Fibroblast of skin of right biceps (primary cell): ENCODE data around the gene TMPO.
"Not testable (repeated sequence)": the region's sequence is repeated elsewhere in the genome, so short reads cannot be mapped to it uniquely, and the experiment has no call there.

Experiments
- DNase-seq: peaks from one replicate; pipeline ENCODE4 v3.0.0-alpha.2; 2013

TMPO gene, protein sequence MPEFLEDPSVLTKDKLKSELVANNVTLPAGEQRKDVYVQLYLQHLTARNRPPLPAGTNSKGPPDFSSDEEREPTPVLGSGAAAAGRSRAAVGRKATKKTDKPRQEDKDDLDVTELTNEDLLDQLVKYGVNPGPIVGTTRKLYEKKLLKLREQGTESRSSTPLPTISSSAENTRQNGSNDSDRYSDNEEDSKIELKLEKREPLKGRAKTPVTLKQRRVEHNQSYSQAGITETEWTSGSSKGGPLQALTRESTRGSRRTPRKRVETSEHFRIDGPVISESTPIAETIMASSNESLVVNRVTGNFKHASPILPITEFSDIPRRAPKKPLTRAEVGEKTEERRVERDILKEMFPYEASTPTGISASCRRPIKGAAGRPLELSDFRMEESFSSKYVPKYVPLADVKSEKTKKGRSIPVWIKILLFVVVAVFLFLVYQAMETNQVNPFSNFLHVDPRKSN

GRCh38 chr12:98515287-98516110 lies at the start of gene TMPO:
Gene TMPO (plus strand): TSS chr12:98515590. CDS start chr12:98515868, 278 bp downstream.
- DNase-seq = peak; percentile 94

- no peak for DNase-seq
Observed at GRCh38 chr12:98465950-98466602, 49.3 kb upstream of the TMPO start.

DNA sequence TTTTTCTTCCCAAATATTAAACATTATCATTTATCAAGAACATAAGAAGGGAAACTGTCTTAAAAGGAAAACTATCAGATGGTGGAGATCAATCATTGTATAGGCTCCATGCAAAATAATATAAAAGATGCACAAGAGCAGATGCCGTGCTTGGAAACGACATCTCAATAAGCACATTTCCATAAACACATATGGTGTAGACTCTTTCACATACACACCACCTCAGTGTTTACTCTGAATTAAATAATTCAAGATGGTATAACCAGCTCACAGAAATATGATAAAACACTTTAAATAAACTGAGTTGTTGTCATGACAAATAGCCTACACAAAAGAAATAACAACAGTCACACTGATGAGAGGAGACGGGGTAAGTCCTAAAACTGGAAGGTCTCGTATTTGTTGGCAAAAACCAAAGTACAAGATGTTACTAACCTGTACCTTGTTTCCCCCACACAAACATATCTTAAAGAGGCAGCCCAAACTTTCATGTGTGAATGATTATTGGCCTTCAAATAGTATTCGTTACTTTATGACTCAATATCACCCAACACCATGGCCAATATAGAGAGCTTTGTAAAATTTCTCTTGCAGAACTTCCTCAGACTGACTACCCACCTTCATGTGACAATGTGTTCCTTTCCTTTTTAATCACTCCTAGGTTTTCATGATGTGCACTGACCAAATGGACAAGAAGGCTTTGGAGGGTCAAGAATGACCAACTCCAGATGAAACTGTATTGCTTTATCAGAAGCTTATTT lies 48.6 kb upstream of the TMPO start:
- DNase-seq = no peak

GRCh38 chr12:98469109-98469508 lies 46.3 kb upstream of the TMPO start:
- no peak for DNase-seq

- peak; percentile 15 for DNase-seq
Observed at GRCh38 chr12:98470469-98471082, 44.8 kb upstream of the TMPO start.

DNA sequence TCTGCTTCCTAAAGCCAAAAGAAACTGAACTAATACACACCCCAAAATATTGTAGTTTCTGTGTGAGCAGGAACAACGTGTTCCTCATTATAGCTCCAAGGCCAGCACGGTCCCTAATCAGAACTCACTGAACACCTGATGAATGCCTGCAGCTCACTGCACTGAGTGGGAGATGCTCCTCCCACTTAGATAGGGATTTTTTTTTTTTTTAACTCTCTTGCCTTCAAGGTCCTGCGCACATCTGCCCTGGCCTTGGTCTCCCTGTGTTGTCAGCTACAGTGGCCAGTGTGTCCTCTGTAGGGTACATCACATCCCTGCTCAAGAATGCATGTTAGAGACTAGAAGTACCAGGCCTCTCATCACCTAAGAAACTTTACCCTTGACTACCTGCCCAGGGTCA lies 44.3 kb upstream of the TMPO start:
- DNase-seq = no peak

DNA sequence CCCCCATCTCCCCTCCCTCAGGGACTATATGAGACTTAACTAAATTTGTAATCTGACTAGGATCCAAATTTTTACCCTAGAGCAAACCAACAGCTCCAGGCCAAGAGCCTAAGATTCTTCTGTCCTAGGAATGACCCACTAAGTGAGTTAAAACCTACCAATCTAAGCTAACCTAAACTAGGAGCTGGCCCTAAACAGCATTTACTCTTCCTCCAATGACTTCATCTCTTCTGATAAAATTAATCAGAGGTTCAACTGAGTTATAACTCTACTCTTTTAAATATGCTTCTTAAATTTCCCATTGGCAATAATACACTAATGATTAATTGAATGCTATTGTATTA lies 39.9 kb upstream of the TMPO start:
- no peak for DNase-seq

DNA sequence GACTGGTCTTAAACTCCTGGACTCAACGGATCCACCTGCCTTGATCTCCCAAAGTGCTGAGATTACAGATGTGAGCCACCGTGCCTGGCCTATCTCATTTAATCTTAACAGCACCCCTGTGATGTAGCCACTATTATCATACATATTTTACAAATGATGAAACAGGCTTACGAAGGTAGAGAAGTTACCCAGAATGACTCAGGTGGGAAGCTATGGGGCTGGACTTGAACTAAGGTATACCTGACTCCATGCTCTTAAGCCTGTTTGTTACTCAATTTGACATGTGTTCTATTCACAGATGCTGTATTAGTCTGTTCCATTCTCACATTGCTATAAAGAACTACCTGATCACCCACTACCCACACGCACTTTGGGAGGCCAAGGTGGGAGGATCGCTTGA lies 36.8 kb upstream of the TMPO start:
- DNase-seq = no peak

- no peak for DNase-seq
Observed at GRCh38 chr12:98483621-98484503, 31.5 kb upstream of the TMPO start.

- DNase-seq = no peak
Observed at GRCh38 chr12:98485792-98486340, 29.5 kb upstream of the TMPO start.

- not testable (repeated sequence) for DNase-seq
Observed at GRCh38 chr12:98488416-98488815, 27.0 kb upstream of the TMPO start.

DNA sequence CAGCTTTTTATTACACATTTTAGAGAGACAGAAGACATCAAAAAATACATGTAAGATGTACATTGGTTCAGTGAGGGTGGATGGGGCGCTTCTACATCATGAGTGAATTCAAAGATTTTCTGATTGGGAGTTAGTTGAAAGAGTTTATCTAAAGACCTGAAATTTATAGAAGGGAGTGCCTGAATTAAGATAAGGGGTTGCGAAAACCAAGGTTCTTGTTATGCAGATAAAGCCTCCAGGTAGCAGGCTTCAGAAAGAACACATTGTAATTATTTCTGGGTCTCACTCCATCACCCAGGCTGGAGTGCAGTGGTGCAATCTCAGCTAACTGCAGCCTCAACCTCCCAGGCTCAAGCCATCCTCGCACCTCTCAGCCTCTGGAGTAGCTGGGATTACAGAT lies 26.2 kb upstream of the TMPO start:
- DNase-seq = no peak

- peak; percentile 95 for DNase-seq
Observed at GRCh38 chr12:98490501-98491453, 24.6 kb upstream of the TMPO start.

GRCh38 chr12:98492580-98493140 lies 22.7 kb upstream of the TMPO start:
- DNase-seq = no peak

DNA sequence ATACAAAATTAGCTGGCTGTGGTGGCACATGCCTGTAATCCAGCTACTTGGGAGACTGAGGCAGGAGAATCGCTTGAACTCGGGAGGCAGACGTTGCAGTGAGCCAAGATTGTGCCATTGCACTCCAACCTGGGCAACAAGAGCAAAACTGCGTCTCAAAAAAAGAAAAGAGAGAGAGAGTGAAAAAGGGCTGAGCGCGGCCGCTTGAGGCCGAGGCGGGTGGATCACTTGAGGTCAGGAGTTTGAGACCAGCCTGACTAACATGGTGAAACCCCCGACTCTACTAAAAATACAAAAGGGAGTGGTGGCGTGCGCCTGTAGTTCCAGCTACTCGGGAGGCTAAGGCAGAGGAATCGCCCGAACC lies 14.1 kb upstream of the TMPO start:
- DNase-seq = not testable (repeated sequence)

DNA sequence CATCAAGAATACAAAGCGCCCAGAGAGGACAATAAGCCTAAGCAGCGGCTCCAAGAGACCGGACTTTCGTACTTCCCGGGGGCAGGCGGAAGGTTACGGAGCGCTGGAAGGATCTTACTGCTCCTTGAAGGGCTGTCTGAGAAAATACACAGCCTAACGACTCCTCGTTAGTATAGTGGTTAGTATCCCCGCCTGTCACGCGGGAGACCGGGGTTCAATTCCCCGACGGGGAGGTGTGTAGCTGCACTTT lies 12.1 kb upstream of the TMPO start:
- DNase-seq = peak; percentile 93

DNA sequence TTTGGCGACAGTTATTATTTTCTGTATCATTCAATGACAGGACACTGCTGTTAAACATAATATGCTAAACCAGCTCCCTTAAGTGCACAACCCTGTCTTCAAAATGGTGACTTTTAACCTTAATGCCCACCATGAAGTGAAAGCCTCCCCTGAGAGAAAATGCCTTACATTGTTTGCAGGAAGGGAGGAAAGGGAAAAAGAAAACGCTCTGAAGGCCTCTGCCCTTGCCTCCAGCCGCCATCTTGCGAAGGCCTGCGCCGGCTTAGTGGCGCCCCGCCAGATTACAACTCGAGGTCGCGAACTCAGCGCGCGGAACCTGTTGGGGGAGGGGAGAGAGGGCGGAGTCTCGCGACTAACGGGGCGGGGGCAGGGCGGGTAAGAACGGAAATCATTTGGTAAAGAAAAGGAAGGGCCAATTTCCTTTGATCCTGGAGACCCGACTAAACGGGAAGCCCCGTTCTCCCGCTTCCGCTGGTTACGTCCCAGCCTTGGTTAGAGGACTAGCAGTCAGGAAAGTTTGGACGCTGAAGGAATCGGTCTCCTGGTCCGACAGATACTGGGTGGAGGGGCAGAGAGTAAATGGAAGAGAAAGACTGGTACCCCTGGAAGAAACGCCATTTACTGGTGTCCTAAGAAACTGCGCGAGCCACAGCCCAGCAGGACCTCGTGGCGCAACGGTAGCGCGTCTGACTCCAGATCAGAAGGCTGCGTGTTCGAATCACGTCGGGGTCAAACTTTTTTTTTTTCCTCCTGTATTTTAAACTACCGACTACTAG lies 11.6 kb upstream of the TMPO start:
- DNase-seq = peak; percentile 94

DNA sequence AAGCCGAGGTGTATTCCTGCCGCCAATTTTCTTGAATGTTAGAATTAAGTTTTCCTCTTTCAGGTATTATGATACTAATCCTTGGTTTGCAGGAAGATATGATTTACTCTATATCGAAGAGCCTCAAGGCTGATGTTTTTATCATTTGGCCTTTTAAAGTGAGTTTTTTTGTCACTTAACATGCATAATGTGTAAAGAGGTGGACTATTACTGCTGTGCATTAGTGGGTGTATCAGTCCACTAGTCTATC lies 11.1 kb upstream of the TMPO start:
- DNase-seq = no peak

- no peak for DNase-seq
Observed at GRCh38 chr12:98509063-98509462, 6.3 kb upstream of the TMPO start.
